ENCODE data around the gene TRRAP.
"Not testable (repeated sequence)": the region's sequence is repeated elsewhere in the genome, so short reads cannot be mapped to it uniquely, and the experiment has no call there.

TRRAP gene

DNA sequence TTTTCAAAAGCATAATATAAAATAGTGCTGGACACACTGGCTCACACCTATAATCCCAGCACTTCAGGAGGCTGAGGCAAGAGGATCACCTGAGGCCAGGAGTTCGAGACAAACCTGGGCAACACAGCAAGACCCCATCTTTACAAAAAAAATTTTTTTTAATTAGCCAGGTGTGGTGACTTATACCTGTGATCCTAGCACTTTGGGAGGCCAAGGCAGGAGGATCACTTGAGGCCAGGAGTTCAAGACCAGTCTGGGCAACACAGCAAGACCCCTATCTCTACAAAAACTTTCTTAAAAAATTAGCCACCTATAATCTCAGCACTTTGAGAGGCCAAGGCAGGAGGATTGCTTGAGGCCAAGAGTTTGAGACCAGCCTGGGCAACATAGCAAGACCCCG lies 35.8 kb upstream of the TRRAP start:
- not testable (repeated sequence) for H3K4me3 ChIP-seq (ENCODE audit: low read depth, low read length); H3K36me3 ChIP-seq (ENCODE audit: control insufficient read depth, insufficient read depth, low read length); H3K27me3 ChIP-seq (ENCODE audit: control insufficient read depth, insufficient read depth, low read length); H3K4me1 ChIP-seq (ENCODE audit: control insufficient read depth, insufficient read depth, low read length); H3K9me3 ChIP-seq (ENCODE audit: control insufficient read depth, insufficient read depth, low read depth, low read length); H3K9ac ChIP-seq (ENCODE audit: low read length); H3K27ac ChIP-seq (ENCODE audit: low read depth, low read length)

DNA sequence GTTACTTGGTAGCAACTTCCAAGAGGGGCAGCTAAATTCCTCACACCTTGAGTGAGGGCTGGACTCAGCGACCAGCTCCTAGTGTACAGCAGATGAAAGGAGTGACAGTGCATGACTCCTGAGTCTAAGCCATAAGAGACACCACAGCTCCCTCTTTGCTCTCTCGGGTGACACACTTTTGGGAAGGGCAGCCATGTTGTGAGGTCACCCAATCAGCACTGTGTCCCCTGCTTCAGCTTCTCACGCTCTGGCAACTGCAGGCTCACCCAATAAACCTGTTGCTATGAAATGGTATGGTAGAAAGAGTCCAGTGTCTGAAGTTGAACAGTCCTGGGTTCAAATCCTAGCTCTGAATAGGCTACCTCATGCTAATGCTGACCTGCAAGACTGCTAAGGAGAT lies 29.4 kb upstream of the TRRAP start:
- H3K36me3 ChIP-seq (ENCODE audit: control insufficient read depth, insufficient read depth, low read length), result peaks cover 4% of the 10 kb centered on the region; the same call in 1 of the 2 replicates
- H3K27ac ChIP-seq (ENCODE audit: low read depth, low read length), result no peak overlapping the region
- H3K4me3 ChIP-seq (ENCODE audit: low read depth, low read length), result no peak overlapping the region
- H3K4me1 ChIP-seq (ENCODE audit: control insufficient read depth, insufficient read depth, low read length), result no peaks in the 10 kb centered on the region; the same call in 1 of the 2 replicates
- no peaks in the 10 kb centered on the region for H3K27me3 ChIP-seq (ENCODE audit: control insufficient read depth, insufficient read depth, low read length)
- H3K9ac ChIP-seq (ENCODE audit: low read length), result no peak overlapping the region
- H3K9me3 ChIP-seq (ENCODE audit: control insufficient read depth, insufficient read depth, low read depth, low read length), result peaks cover 24% of the 10 kb centered on the region; the same call in 1 of the 2 replicates

DNA sequence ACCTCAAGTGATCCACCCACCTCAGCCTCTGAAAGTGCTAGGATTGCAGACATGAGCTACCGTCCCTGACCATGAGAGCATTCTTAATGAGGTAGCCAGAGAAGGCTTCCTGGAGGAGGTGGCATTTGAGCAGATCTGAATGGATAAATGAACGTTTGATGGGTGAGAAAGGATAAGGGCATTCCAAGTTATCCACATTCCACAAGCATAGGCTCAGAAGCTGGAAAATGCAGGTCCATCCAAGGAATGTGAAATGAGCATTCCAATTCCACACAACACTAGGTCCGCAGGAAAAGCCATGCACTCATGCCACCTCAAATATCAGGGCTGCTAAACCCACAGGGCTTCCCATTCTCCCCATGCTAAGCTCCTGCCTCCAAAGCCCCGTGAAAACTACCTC lies 25.5 kb upstream of the TRRAP start:
- peaks cover 16% of the 10 kb centered on the region; the same call in 1 of the 2 replicates for H3K9me3 ChIP-seq (ENCODE audit: control insufficient read depth, insufficient read depth, low read depth, low read length)
- no peaks in the 10 kb centered on the region for H3K27me3 ChIP-seq (ENCODE audit: control insufficient read depth, insufficient read depth, low read length)
- no peak overlapping the region for H3K27ac ChIP-seq (ENCODE audit: low read depth, low read length)
- no peak overlapping the region for H3K4me3 ChIP-seq (ENCODE audit: low read depth, low read length)
- peaks cover 4% of the 10 kb centered on the region; the same call in 1 of the 2 replicates for H3K36me3 ChIP-seq (ENCODE audit: control insufficient read depth, insufficient read depth, low read length)
- H3K4me1 ChIP-seq (ENCODE audit: control insufficient read depth, insufficient read depth, low read length), result peaks cover 7% of the 10 kb centered on the region; the same call in 1 of the 2 replicates
- no peak overlapping the region for H3K9ac ChIP-seq (ENCODE audit: low read length)

DNA sequence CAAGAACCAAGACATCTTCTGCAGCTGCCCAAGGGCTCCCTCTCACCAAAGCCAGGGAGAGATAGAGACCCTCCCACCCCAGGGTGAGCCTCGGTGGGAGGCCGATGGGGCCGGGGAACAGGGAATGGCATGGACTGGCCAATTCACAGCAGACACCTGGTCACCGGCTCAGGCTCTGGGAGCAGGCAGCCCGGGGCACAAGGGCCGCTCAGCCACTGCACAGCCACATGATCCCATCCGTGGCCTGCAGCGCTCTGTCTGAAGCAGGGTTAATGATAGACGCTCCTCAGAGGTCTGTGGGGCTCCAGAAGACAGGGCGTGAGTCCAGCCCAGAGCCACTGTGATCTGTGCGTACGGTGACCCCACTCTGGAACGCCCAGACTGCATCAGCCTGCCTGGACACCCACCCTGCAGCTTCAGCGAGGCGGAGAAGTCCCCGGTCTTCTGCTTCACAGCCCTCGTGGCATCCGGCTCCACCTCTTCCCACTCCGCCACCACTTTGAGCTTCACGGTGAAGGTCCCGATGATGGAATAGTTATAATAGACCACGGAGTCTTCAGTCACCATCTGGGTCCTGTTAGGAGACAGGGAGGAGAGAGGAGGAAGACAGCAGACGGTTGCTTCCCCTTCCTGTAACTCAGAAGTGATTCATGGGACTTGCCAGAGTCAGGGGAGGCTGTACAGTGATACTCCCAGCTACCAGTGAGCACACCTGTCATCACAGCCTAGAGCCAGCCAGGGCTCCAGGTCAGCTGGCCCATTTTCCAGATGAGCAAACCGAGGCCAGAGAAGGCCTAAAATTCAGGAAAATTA lies 22.5 kb upstream of the TRRAP start:
- no peak overlapping the region for H3K4me3 ChIP-seq (ENCODE audit: low read depth, low read length)
- H3K9me3 ChIP-seq (ENCODE audit: control insufficient read depth, insufficient read depth, low read depth, low read length), result no peaks in the 10 kb centered on the region

DNA sequence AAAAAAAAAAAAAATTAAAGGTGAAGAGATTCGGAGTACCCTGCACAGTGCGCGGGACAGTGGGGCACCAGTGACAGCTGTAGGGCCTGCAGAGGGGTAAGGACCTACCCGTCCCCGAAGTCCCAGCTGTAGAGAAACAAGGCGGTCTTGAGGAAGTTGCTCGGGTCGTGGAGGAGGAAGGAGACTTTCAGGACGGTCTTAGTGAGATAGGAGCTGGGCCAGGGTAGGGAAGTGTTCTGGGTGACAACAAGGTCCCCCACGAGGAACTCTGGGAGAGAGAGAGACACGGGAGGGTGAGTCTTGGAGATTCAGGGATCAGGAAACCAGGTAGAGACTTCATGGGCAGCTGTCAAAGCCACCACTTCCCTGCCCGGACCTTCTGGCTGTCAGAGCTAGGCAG lies 18.3 kb upstream of the TRRAP start:
- Histone ChIP-seq H3K36me3 (ENCODE audit: control insufficient read depth, insufficient read depth, low read length) (no peaks in the 10 kb centered on the region), H3K4me1 (ENCODE audit: control insufficient read depth, insufficient read depth, low read length) (no peaks in the 10 kb centered on the region), H3K4me3 (ENCODE audit: low read depth, low read length) (no peak overlapping the region), H3K9ac (ENCODE audit: low read length) (no peak overlapping the region), H3K27me3 (ENCODE audit: control insufficient read depth, insufficient read depth, low read length) (no peaks in the 10 kb centered on the region; the same call in 1 of the 2 replicates), H3K27ac (ENCODE audit: low read depth, low read length) (no peak overlapping the region), H3K9me3 (ENCODE audit: control insufficient read depth, insufficient read depth, low read depth, low read length) (no peaks in the 10 kb centered on the region)

More for the DNA sequence above, 22.5 kb upstream of the TRRAP start:
- Histone ChIP-seq H3K36me3 (ENCODE audit: control insufficient read depth, insufficient read depth, low read length) (0 out of 2 replicates have a peak, but pooled peaks cover 2% of the 10 kb centered on the region), H3K9ac (ENCODE audit: low read length) (no peak overlapping the region), H3K27me3 (ENCODE audit: control insufficient read depth, insufficient read depth, low read length) (no peaks in the 10 kb centered on the region), H3K4me1 (ENCODE audit: control insufficient read depth, insufficient read depth, low read length) (peaks cover 7% of the 10 kb centered on the region; the same call in 1 of the 2 replicates), H3K27ac (ENCODE audit: low read depth, low read length) (no peak overlapping the region)

DNA sequence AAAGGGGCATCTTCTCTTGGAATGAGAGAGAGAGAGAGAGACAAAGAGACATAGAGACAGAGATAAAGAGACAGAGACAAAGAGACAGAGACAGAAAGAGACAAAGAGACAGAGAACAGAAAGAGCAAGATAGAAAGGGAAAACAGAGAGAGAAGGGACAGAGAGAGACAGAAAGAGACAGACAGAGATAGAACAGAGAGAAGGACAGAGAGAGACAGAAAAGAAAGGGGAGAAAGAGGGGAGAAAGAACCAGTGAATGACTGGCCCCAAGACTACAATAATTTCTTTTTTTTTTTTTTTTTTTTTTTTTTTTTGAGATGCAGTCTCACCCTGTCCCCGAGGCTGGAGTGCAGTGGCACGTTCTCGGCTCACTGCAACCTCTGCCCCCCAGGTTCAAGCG lies 16.1 kb upstream of the TRRAP start:
- H3K4me3 ChIP-seq (ENCODE audit: low read depth, low read length), result no peak overlapping the region
- H3K36me3 ChIP-seq (ENCODE audit: control insufficient read depth, insufficient read depth, low read length), result no peaks in the 10 kb centered on the region
- H3K4me1 ChIP-seq (ENCODE audit: control insufficient read depth, insufficient read depth, low read length), result peaks cover 3% of the 10 kb centered on the region; the same call in 1 of the 2 replicates
- no peak overlapping the region for H3K9ac ChIP-seq (ENCODE audit: low read length)
- H3K27ac ChIP-seq (ENCODE audit: low read depth, low read length), result no peak overlapping the region
- no peaks in the 10 kb centered on the region for H3K9me3 ChIP-seq (ENCODE audit: control insufficient read depth, insufficient read depth, low read depth, low read length)
- peaks cover 2% of the 10 kb centered on the region; the same call in 1 of the 2 replicates for H3K27me3 ChIP-seq (ENCODE audit: control insufficient read depth, insufficient read depth, low read length)

DNA sequence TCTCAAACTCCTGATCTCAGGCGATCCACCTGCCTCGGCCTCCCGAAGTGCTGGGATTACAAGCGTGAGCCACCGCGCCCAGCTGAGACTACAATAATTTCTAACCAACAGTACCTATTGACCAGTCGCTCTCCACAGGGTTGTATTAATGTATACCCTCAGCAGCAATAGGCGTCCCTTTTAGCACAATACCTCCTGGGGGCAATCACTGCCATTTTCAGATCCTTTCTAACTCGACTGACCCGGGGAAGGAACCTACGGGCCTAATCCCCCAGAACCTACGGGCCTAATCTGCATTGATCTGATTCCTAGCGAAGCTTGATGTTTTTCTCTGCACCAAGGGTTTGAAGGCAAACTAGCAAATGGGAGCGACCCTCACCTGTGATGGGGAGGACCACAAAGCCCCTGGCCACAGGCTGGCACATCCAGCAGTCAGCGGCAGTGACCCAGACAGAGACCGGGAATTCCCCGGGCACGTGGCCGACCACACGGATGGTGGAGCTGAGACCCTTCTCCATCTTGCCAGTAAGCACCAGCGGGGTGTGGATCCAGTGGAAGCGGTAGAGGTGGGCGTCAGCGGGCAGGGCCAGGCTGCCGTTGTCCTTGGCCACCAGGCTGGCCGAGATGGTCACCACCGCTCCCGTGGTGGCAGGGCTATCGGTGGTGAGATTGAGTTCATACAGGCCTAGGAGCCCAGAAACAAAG lies 15.5 kb upstream of the TRRAP start:
- Histone ChIP-seq H3K36me3 (ENCODE audit: control insufficient read depth, insufficient read depth, low read length) (no peaks in the 10 kb centered on the region), H3K4me3 (ENCODE audit: low read depth, low read length) (no peak overlapping the region), H3K27ac (ENCODE audit: low read depth, low read length) (no peak overlapping the region), H3K9me3 (ENCODE audit: control insufficient read depth, insufficient read depth, low read depth, low read length) (no peaks in the 10 kb centered on the region), H3K9ac (ENCODE audit: low read length) (no peak overlapping the region), H3K27me3 (ENCODE audit: control insufficient read depth, insufficient read depth, low read length) (peaks cover 7% of the 10 kb centered on the region; the same call in 1 of the 2 replicates), H3K4me1 (ENCODE audit: control insufficient read depth, insufficient read depth, low read length) (peaks cover 5% of the 10 kb centered on the region; the same call in 1 of the 2 replicates)

DNA sequence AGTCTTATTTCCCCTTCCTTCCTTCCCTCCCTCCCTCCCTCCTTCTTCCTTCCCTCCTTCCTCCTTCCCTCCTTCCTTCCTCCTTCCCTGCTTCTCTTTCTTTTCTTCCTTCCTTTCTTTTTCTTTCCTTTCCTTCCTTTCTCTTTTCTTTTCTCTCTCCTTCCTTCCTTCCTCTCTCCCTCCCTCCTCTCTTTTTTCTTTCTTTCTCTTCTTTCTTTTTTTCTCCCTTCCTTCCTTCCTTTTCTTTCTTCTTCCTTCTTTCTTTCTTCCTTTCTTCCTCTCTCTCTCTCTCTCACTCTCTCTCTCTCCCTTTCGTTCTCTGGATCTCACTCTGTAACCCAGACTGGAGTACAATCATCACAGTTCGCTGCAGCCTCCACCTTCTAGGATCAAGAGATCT lies 14.7 kb upstream of the TRRAP start:
- Histone ChIP-seq H3K27ac (ENCODE audit: low read depth, low read length) (no peak overlapping the region), H3K9ac (ENCODE audit: low read length) (no peak overlapping the region), H3K27me3 (ENCODE audit: control insufficient read depth, insufficient read depth, low read length) (peaks cover 13% of the 10 kb centered on the region)

DNA sequence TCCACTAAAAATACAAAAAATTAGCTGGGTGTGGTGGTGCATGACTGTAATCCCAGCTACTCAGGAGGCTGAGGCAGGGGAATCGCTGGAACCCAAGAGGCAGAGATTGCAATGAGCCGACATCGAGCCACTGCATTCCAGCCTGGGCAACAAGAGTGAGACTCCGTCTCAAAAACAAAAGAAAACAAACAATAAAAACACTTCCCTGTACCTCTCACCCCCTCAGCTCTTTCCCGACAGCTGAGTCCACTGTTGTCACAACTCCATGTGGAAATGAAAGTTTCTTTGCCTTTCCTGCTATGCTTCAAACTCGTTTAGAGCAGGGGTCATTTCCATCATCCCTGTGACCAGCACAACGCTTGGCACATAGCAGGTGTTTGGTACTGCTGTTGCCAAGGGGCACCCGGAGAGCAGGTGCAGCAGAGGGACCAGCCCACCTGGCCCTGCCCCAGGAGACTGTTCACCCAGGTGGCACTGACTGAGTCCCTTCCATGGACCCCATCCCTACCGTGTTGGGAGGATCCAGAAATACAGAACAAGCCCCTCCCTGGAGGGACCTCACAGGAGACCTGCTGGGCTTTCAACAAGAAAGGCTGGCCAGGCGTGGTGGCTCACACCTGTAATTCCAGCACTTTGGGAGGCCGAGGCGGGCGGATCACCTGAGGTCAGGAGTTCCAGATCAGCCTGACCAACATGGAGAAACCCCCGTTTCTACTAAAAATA lies 13.4 kb upstream of the TRRAP start:
- H3K27me3 ChIP-seq (ENCODE audit: control insufficient read depth, insufficient read depth, low read length), result peaks cover 26% of the 10 kb centered on the region
- no peaks in the 10 kb centered on the region for H3K9me3 ChIP-seq (ENCODE audit: control insufficient read depth, insufficient read depth, low read depth, low read length)

More for the DNA sequence above, 14.7 kb upstream of the TRRAP start:
- Histone ChIP-seq H3K4me1 (ENCODE audit: control insufficient read depth, insufficient read depth, low read length) (peaks cover 5% of the 10 kb centered on the region; the same call in 1 of the 2 replicates), H3K36me3 (ENCODE audit: control insufficient read depth, insufficient read depth, low read length) (no peaks in the 10 kb centered on the region), H3K4me3 (ENCODE audit: low read depth, low read length) (no peak overlapping the region), H3K9me3 (ENCODE audit: control insufficient read depth, insufficient read depth, low read depth, low read length) (no peaks in the 10 kb centered on the region)

DNA sequence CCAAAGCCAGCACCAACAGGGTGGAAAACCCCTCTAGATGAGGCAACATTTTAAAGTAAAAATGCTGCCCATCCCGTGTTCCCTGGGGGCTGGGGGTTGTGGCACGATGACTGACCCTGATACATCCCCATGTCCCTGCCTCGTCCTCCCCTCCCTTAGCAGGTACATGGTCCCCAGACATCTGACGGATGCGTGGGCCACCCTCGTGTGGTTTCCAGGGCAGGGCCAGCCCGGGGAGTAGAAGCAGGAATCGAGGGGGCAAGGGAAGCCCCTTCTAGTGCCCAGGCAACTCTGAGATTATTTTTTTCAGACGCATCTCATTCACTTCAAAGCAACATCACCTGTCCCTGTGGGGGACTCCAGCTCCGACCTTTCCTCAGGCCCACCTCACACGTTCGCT lies 12.0 kb upstream of the TRRAP start:
- no peak overlapping the region for H3K9ac ChIP-seq (ENCODE audit: low read length)
- H3K36me3 ChIP-seq (ENCODE audit: control insufficient read depth, insufficient read depth, low read length), result no peaks in the 10 kb centered on the region
- peaks cover 40% of the 10 kb centered on the region for H3K27me3 ChIP-seq (ENCODE audit: control insufficient read depth, insufficient read depth, low read length)
- no peak overlapping the region for H3K4me3 ChIP-seq (ENCODE audit: low read depth, low read length)
- no peaks in the 10 kb centered on the region for H3K9me3 ChIP-seq (ENCODE audit: control insufficient read depth, insufficient read depth, low read depth, low read length)
- H3K27ac ChIP-seq (ENCODE audit: low read depth, low read length), result no peak overlapping the region
- H3K4me1 ChIP-seq (ENCODE audit: control insufficient read depth, insufficient read depth, low read length), result peaks cover 18% of the 10 kb centered on the region

More for the DNA sequence above, 13.4 kb upstream of the TRRAP start:
- H3K4me3 ChIP-seq (ENCODE audit: low read depth, low read length), result no peak overlapping the region
- H3K36me3 ChIP-seq (ENCODE audit: control insufficient read depth, insufficient read depth, low read length), result no peaks in the 10 kb centered on the region
- peaks cover 12% of the 10 kb centered on the region; the same call in 1 of the 2 replicates for H3K4me1 ChIP-seq (ENCODE audit: control insufficient read depth, insufficient read depth, low read length)
- no peak overlapping the region for H3K27ac ChIP-seq (ENCODE audit: low read depth, low read length)
- H3K9ac ChIP-seq (ENCODE audit: low read length), result no peak overlapping the region

Data from HUES6 (cell line).